GM21529 (cell line): ENCODE data around the gene TARDBP.
"Not testable (repeated sequence)": the region's sequence is repeated elsewhere in the genome, so short reads cannot be mapped to it uniquely, and the experiment has no call there.

Experiments used
- ATAC-seq: cut with Tn5 transposase; IDR thresholded peaks from one replicate; pipeline ENCODE4 v1.9.1; 2021; ENCODE audit not compliant: unreplicated experiment

Gene TARDBP

DNA sequence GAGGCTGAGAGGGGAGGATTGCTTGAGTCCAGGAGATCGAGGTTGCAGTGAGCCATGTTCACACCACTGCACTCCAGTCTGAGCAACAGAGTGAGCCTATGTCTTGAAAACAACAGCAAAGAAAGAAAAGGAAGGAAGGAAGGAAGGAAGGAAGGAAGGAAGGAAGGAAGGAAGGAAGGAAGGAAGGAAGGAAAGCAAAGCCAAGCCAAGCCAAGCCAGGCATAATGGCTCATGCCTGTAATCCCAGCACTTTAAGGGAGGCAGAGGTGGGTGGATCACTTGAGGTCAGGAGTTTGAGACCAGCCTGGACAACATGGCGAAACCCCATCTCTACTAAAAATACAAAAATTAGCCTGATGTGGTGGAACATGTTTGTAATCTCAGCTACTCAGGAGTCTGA lies 20.4 kb upstream of the TARDBP start:
- not testable (repeated sequence) for ATAC-seq

DNA sequence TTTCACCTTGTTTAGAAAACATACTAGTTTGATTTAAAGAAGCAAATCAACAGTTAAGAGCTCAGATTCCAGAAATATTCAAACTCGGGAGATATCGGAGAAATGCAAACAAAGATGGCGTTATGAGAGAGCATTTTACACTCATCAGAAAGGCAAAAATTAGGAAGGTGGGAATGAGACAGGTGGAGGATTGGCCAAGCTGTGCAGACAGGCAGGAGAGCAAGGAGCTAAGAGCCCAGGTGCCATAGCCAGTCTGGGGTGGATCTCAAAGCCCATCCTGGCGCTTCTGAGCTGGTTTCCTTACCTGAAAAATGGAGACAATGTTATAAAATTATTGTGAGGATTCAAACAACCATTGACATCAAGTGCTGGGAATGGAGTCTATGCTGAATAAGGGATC lies 19.6 kb upstream of the TARDBP start:
- ATAC-seq: no peak

DNA sequence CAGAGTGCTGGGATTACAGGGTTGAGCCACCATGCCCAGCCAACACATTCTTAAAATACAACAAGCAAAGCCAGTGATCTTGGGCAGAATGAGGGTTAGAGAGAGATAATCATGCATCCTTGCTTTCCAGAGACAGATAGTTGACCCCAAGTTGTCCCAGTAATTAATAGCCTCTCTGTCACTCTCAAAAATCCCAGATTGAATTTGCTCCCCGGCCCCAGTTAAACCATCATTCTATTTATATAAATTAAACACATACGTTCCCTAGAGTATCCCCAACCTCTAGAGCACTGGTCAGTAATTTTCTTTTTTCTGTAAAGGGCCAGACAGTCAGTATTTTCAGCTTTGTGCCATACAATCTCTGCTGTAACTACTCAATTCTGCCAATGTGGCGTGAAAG lies 16.4 kb upstream of the TARDBP start:
- no peak for ATAC-seq

DNA sequence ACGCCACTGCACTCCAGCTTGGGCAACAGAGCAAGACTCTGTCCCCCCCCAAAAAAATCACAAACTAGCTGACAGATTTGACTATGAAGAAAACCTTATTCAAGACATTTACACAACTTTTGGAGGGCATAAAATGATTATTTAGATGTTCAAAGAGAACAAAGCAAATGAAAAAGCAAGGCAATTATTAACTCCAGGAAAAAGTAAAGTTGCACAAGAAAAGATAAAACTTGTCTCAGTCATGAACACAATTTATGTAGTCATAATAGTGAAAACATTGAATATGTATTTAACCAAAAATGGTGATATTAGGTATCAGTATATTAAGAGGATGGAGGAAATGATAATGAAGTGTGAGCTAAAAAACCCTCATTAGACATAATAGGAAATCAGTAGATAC lies 11.9 kb upstream of the TARDBP start:
- ATAC-seq: no peak

DNA sequence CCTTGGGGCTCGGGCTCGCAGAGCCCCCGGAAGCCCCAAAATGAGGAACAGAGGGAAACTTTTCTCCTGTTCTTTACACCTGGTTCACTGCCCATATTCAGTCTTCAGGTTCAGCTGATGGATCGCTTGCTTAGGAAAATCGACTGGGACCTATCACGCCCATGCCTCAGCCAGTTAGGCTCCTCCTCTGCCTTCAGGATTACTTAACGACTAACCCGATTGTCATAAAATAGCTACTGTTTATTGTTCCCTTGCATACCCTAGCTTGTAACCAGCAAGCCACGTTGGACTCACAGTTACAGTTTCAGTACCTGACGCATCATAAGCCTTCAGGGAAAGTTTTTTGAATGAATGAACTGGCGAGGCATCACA lies 692 bp downstream of the TARDBP start:
- no peak for ATAC-seq

DNA sequence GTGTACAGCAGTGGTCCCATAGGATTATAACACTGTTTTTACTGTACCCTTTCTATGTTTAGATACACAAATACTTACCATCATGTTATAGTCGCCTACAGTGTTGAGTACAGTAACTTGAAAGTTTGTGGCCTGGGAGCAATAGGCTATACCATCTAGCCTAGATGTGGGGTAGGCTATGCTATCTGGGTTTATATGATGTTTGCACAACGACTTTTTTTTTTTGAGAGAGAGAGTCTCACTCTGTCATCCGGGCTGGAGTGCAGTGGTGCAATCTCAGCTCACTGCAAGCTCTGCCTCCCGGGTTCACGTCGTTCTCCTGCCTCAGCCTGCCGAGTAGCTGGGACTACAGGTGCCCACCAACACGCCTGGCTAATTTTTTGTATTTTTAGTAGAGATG lies 6.9 kb downstream of the TARDBP start:
- ATAC-seq: not testable (repeated sequence)

DNA sequence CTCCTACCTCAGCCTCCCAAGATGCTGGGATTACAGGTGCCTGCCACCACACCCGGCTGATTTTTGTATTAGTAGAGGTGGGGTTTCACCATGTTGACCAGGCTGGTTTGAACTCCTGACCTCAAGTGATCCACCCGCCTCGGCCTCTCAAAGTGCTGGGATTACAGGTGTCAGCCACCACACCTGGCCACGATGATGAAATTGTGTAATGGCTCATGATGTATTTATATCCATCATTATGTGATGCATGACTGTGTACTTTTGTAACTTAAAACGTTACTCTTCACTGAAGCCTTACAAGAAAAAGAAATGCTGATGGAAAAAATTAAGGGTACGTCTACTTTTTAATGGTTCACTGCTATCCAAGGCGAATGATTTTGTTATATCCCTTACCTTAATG lies 7.5 kb downstream of the TARDBP start:
- no peak for ATAC-seq

DNA sequence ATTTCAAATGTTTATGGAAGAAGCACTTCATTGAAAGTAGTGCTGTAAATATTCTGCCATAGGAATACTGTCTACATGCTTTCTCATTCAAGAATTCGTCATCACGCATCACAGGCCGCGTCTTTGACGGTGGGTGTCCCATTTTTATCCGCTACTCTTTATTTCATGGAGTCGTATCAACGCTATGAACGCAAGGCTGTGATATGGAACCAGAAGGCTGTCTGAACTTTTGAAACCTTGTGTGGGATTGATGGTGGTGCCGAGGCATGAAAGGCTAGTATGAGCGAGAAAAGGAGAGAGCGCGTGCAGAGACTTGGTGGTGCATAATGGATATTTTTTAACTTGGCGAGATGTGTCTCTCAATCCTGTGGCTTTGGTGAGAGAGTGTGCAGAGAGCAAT lies 10.7 kb downstream of the TARDBP start:
- no peak for ATAC-seq

DNA sequence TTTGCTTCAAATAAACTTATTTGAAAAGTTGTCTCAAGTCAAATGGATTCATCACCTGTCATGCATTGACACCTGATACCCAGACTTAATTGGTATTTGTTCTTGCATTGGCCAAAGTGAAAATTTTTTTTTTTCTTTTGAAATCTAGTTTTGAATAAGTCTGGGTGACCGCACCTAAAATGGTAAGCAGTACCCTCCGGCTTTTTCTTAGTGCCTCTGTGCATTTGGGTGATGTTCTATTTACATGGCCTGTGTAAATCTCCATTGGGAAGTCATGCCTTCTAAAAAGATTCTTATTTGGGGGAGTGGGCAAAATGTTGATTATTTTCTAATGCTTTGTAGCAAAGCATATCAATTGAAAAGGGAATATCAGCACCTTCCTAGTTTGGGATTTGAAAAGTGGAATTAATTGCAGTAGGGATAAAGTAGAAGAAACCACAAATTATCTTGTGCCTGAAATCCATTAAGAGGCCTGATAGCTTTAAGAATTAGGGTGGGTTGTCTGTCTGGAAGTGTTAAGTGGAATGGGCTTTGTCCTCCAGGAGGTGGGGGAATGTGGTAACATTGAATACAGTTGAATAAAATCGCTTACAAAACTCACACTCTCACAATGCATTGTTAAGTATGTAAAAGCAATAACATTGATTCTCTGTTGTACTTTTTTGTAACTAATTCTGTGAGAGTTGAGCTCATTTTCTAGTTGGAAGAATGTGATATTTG lies 11.9 kb downstream of the TARDBP start:
- no peak for ATAC-seq

DNA sequence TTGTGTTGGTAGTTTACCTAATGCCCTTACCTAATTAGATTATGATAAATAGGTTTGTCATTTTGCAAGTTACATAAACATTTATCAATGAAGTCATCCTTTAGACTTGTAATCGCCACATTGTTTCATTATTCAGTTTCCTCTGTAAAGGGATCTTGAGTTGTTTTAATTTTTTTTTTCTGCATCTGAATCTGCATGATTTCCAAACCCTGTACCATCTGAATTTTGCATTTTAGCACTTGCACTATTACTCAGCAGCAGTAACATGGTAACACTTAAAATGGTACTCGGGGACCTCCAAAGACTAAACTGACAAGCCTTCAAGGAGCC lies 12.4 kb downstream of the TARDBP start:
- no peak for ATAC-seq

DNA sequence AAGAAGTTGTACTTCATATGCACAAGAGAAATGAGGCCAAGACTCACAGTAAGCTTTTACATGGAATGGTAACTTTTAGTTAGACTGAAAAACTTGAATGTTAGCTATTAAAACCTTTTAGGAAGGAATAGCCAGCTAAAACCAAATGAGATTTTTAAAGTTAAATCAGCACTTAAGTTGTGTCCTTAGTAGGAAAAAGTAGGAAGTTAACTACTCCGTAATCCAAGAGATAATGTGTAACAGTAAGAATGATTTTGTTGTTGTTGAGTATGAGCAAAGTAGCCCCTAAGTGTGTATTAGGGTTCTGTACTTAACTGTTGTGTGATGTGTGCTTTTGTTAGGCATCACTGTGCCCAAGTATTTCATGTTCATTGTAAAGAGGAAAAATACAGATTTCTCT lies 13.2 kb downstream of the TARDBP start:
- no peak for ATAC-seq

DNA sequence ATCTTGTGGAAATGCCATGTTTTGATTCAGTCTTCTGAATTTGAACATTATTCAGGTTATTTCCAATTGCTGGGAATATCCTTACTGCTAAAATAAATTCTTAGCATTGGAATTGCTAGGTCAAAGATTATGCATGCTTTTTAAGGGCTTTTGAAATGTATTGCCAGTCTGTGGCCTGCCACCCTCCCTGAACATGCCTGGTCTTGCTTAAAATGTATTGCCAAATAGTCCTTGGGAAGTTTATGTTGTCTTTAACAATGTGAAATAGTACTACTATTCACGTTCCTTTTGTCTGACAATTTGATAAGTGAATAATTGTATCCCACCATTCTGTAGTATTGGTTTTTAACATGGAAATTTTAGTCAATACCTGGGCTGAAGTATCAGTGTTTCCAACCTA lies 13.6 kb downstream of the TARDBP start:
- ATAC-seq: no peak

DNA sequence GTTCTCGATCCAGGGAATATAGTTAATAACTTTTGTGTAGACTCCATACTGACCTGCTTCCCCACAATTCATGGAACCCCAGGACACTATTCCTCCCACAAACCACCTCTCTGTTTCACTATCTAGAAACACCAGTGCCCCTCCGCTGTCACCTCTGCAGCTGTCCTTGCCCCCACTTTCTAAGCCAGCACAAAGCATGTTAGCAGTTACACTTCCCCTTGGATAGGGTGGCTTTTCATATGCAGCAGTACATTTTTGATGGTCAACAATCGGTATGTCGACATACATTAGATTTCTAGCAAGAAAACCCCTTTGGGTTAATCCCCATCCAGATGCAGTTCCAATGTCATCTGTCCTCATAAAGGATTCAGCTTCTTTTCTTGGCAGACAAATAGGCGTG lies 14.4 kb downstream of the TARDBP start:
- no peak for ATAC-seq

DNA sequence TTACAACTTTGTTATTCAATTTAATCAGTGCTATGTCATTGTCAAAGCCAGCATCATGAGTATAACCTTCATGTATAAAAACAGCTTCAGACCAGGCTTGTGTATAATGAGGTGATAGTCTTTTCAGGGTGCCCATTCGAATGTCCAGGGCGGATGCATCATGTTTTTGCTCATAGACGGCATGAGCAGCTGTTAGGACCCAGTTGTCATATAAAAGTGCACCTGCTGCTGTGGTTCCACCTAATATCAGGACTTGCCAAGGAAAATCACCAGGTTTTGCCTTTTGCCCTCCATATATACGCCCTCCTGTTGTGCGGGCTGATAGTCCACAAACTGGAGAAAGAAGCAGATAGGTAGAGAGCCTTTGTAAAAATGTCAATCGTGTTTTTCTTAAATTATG lies 14.9 kb downstream of the TARDBP start:
- ATAC-seq: no peak

DNA sequence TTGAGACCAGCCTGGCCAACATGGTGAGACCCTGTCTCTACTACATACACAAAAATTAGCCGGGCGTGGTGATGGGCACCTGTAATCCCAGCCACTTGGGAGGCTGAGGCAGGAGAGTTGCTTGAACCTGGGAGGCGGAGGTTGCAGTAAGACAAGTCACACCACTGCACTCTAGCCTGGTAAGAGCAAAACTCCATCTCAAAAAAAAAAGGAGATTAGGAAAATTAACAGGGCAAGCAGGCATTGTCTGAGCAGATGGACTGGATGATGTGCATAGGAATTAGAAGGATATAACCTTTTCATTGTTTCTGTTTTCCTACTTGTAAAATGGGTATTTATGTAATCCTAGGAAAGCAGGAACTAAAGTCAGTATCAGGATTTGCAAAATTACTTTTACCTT lies 15.6 kb downstream of the TARDBP start:
- ATAC-seq: no peak

DNA sequence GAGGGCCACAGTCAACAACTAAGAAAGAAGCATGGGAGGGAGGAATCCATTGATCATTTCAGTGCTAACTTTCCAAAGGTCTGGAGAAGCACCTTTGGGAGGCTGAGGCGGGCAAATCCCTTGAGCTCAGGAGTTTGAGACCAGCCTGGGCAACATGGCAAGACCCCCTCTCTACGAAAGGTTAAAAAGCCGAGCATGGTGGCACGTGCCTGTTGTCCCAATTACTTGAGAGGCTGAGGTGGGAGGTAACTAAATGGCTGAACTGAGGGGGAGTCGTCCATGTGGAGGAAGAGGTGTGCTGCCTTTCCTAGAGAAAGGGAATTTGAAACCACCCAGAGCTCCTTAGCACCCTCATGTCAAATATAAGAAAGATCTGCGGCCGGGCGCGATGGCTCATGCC lies 18.4 kb downstream of the TARDBP start:
- ATAC-seq: no peak

DNA sequence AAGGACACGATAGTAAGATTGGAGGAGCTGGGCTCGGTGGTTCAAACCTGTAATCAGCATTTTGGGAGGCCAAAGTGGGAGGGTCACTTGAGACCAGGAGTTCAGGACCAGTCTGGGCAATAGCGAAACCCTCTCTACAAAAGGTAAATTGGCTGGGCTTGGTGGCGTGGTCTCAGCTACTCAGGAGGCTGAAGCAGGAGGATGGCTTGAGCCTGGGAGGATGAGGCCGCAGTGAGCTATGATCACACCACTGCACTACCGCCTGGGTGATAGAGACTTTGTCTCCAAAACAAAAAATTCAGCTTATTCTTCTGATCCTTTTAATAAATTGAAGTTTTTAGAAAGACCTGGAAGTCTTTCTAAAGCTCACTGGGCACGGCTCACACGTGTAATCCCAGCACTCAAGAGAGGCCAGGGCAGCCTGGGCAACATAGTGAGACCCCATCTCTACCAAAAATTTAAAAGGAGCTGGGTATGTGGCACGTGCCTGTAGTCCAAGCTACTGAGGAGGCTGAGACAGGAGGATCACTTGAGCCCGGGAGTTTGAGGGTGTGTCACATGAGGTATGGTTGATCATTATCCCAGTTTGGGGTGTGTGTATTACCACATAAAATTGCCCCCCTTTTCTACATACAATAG lies 19.3 kb downstream of the TARDBP start:
- ATAC-seq: no peak

DNA sequence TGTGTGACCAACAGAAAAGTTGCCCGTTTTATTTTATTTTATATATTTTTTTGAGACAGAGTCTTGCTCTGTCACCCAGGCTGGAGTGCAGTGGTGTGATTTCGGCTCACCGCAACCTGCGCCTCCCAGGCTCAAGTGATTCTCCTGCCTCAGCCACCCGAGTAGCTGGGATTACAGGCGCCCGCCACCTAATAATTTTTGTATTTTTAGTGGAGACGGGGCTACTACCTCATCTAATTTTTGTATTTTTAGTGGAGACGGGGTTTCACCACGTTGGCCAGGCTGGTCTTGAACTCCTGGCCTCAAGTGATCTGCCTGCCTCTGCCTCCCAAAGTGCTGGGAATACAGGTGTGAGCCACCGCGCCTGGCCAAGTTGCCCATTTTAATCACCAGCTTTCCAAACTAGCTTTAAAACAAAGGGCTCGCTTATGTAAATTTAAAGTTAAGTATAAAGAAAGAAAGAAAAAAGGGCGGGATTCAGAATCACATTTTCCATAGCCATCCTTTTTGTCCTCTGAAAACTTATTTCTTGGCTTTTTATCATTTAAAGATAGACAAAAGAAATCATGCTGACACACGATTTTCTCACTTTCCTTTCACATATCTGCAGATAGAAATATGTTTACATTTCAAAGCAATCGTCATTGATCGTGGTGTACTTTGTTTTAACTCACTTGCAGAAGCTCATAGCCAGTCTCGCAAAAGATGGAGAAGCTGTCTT lies 24.7 kb downstream of the TARDBP start:
- not testable (repeated sequence) for ATAC-seq

DNA sequence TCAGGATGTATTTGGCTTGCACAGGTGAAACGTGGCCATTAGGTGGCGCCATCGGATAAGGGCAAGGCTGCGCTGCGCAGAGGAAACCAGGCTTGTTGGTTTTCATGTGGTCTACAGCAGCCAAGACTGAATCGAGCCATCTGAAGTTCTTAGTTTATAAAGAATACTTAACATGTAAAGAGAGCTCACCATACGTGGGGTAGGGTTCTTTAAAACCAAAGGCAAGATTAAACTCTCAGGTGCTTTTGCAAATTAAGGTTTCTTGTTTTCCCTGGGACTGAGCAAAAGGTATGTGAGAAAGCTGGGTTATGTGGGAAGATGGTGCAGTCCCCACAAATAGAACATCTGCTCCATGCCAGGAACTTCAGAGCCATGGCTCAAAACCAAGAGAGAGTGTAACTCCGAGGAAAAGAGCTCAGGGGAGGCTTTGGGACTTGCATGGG lies 25.3 kb downstream of the TARDBP start:
- peak; percentile 56 for ATAC-seq

DNA sequence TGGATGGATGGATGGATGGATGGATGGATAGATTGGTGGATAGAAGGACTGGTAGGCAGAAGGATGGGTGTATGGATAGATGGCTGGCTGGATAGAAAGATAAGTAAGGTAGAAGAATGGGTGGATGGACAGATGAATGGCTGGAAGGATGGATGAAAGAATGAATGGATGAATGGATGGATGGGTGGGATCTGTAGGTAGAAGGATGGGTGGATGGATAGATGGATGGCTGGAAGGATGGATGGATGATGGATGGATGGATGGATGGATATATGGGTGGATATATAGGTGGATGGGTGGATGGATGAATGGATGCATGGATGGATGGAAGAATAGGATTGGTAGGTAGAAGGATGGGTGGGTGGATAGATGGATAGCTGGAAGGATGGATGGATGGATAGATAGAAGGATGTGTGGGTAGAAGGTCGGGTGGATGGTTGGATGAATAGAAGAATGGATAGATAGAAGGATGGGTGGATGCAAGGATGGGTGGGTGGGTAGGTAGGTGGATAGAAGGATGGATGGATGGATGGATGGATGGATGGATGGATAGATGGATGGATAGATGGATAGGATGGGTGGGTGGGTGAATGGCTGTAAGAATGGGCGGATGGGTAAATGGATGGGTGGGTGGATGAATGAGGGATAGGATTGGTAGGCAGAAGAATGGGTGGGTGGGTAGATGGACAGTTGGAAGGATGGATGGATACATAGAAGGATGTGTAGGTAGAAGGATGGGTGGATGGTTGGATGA lies 27.1 kb downstream of the TARDBP start:
- no peak for ATAC-seq

DNA sequence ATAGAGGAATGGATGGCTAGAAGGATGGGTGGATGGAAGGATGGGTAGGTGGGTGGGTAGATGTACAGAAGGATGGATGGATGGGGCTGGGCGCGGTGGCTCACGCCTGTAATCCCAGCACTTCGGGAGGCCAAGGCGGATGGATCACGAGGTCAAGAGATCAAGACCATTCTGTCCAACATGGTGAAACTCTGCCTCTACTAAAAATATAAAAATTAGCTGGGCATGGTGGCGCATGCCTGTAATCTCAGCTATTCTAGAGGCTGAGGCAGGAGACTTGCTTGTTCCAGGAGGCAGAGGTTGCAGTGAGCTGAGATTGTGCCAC lies 27.6 kb downstream of the TARDBP start:
- not testable (repeated sequence) for ATAC-seq

DNA sequence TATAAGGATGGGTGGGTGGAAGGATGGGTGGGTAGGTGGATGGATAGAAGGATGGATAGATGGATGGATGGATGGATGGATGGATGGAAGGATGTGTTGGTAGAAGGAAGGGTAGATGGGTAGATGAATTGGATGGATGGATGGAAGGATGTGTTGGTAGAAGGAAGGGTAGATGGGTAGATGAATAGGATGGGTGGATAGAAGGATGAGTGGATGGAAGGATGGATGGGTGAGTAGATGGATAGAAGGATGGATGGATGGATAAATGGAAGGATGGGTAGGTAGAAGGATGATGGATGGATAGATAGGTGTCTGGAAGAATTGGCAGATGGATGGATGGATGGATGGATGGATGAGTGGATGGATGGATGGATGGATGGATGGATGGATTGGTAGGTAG lies 28.6 kb downstream of the TARDBP start:
- no peak for ATAC-seq
